Vagina (tissue), 2 donors: ENCODE measurements around the gene SLAIN1. TPM values are rescaled to one million over a fixed set of nuclear protein-coding genes. Genes with fewer than 3 reads are reported as not detected.

Source experiments
- DNase-seq, 2 donors: peaks; one replicate each; pipeline ENCODE4 v3.0.0-alpha.2; 2017; ENCODE audit errors: extremely low spot score in 2 of 2
- H3K27ac ChIP-seq: fragments of 200-600 bp; sonication (generic); one replicate; pipeline ENCODE4 v1.5.1; 2019
- H3K27me3 ChIP-seq: fragments of 200-600 bp; sonication (generic); one replicate; pipeline ENCODE4 v1.5.1; 2019
- H3K36me3 ChIP-seq, 2 donors: fragments of 200-600 bp; sonication (generic); one replicate each; pipeline ENCODE4 v1.5.1; 2017 to 2019
- H3K4me1 ChIP-seq: fragments of 200-600 bp; sonication (generic); one replicate; pipeline ENCODE4 v1.5.1; 2019
- H3K4me3 ChIP-seq, 2 donors: fragments of 200-600 bp; sonication (generic); 1 replicate in 1 of 2; 2 replicates in 1 of 2; pipeline ENCODE4 v1.5.1; 2016 to 2019
- H3K9me3 ChIP-seq: fragments of 200-600 bp; sonication (generic); one replicate; pipeline ENCODE4 v1.5.1; 2019
- POLR2A ChIP-seq, 2 donors: fragments of 450-650 bp; IDR thresholded peaks; one replicate each; pipeline ENCODE4 v1.6.1; 2017; ENCODE audit warnings: antibody characterized with exemption in 2 of 2, mild to moderate bottlenecking in 2 of 2, moderate library complexity in 2 of 2
- POLR2AphosphoS5 ChIP-seq, 2 donors: sonication (generic); formaldehyde crosslinking; IDR thresholded peaks; one replicate each; pipeline ENCODE4 v1.9.0; 2017; ENCODE audit warnings: antibody characterized with exemption in 2 of 2, mild to moderate bottlenecking in 2 of 2, low read depth in 1 of 2; ENCODE audit not compliant: insufficient read depth in 1 of 2
- intact Hi-C: fragments of 100-400 bp; cut with DNase I; formaldehyde crosslinking; loops from one replicate; pipeline ENCODE4 v1.15.1; 2023
- total RNA-seq: library from RNA; depleted of rRNA; stranded (reverse); fragments of >200 nt; gene quantifications from one replicate; pipeline ENCODE4 v1.2.3, GENCODE V29; 2016
- TF ChIP-seq, protein P1 (sequence below), 3 experiments: fragments of 450-650 bp in 2 of 3; fragments of 200-600 bp in 1 of 3; sonication (generic) in 1 of 3; IDR thresholded peaks; one replicate each; pipeline ENCODE4 v1.5.1; 2017 to 2019; ENCODE audit warnings: antibody characterized with exemption in 3 of 3, mild to moderate bottlenecking in 2 of 3, moderate library complexity in 2 of 3

The SLAIN1 gene
- total RNA-seq, 1 donor from 2014 or later = 2.2 TPM

DNA sequence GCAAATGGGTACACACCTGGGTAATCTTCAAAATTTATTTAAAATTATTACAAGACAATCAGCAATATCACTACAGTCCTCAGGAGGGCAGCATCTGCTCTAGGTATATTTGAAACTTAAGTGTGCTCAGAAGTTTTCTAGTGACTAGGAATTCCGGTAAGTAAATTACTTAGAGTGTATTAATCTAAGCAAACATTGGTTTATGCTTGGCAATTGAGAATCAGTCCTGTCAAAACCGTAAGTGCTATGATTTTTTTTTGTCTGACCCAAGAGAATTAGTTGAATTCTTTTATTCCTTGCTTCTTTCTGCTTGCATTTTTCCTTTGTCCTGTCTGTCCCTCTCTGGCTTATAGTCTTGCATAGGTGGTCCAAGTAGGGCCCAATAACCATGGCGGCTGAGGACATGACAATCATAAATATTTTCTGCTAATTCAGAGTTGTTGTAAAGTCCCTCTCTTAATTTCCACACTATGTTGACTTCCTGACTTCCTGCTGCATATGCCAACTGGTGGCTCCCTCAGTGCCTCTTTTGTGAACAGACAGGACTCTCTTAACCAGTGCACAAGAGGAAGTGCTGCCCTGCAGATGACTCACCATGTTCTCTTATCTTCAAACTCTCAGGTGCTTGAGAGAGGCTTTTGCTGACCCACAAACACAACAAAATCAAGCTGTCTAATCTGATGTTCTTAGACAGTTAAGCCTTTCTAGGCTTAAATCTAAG is 82.2 kb downstream of the SLAIN1 start:
- DNase-seq = no peak
- no peaks in the 10 kb centered on the region for H3K9me3 ChIP-seq
- H3K27ac ChIP-seq = no peak overlapping the region
- no peak for TF ChIP-seq POLR2AphosphoS5 (IDR thresholded peaks at IDR 0.05; ENCODE audit: insufficient read depth in 1 of 2, low read depth in 1 of 2)
- TF ChIP-seq, protein P1, sequence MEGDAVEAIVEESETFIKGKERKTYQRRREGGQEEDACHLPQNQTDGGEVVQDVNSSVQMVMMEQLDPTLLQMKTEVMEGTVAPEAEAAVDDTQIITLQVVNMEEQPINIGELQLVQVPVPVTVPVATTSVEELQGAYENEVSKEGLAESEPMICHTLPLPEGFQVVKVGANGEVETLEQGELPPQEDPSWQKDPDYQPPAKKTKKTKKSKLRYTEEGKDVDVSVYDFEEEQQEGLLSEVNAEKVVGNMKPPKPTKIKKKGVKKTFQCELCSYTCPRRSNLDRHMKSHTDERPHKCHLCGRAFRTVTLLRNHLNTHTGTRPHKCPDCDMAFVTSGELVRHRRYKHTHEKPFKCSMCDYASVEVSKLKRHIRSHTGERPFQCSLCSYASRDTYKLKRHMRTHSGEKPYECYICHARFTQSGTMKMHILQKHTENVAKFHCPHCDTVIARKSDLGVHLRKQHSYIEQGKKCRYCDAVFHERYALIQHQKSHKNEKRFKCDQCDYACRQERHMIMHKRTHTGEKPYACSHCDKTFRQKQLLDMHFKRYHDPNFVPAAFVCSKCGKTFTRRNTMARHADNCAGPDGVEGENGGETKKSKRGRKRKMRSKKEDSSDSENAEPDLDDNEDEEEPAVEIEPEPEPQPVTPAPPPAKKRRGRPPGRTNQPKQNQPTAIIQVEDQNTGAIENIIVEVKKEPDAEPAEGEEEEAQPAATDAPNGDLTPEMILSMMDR (IDR thresholded peaks at IDR 0.05) = peak in 2 of 3 experiments; percentile 11 to 78
- no peak for TF ChIP-seq POLR2A (IDR thresholded peaks at IDR 0.05)
- no peaks in the 10 kb centered on the region for H3K27me3 ChIP-seq
- intact Hi-C loops = loop anchor here (5.0 kb wide), 1 partner anchor 343 kb away; no protein-coding TSS in a partner anchor
- H3K4me3 ChIP-seq = no peak overlapping the region
- H3K36me3 ChIP-seq = no peaks in the 10 kb centered on the region
- no peaks in the 10 kb centered on the region for H3K4me1 ChIP-seq

DNA sequence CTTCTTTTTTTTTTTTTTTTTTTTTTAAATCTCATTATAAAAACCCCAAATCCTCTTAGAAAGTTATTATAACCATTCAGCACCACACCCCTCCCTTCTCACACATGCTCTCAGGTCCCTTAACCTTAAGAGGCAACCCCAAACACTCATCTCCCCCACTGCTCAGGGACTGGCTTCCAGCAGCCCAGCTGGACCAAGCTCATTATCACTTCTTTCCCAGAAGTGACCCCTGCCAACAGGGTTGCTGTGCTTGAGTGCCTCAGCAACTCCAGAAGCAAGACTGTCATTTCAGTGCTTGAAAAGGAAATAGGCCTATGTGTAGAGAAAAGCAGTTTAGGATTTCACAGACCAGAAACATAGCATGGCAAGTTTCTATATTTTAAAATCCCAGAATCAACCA is 84.3 kb downstream of the SLAIN1 start:
- H3K27ac ChIP-seq = no peak overlapping the region
- no peaks in the 10 kb centered on the region for H3K36me3 ChIP-seq
- H3K27me3 ChIP-seq = no peaks in the 10 kb centered on the region
- intact Hi-C loops = loop anchor here (5.0 kb wide), 1 partner anchor 340 kb away; no protein-coding TSS in a partner anchor
- DNase-seq = no peak
- no peak overlapping the region for H3K4me3 ChIP-seq
- no peaks in the 10 kb centered on the region for H3K9me3 ChIP-seq
- no peaks in the 10 kb centered on the region for H3K4me1 ChIP-seq
- TF ChIP-seq POLR2A (IDR thresholded peaks at IDR 0.05) = no peak
- TF ChIP-seq, protein P1 (IDR thresholded peaks at IDR 0.05) = no peak

DNA sequence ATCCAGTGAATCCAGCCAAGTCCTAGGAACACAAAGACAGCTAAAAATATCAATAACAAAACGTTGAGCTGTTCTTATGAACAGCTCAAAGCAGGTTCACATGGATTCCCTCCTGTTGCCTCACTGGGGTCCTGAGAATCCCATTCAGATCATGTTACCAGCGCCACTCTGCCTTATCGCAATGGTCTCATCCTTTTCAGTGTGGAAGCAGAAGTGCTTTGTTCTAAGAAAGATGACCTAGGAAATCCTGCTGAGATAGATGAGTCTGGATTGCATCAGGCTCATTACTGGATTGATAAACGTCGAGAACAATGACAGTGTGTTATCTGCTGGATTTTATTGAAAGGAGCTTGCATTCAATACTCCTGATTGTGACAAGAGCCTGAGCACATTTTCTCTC is 87.0 kb downstream of the SLAIN1 start:
- Histone ChIP-seq H3K27me3 (no peaks in the 10 kb centered on the region), H3K4me1 (no peaks in the 10 kb centered on the region), H3K4me3 (no peak overlapping the region), H3K27ac (no peak overlapping the region), H3K9me3 (no peaks in the 10 kb centered on the region), H3K36me3 (no peaks in the 10 kb centered on the region)
- no peak for DNase-seq
- intact Hi-C loops = loop anchor here (5.0 kb wide), 1 partner anchor 338 kb away; no protein-coding TSS in a partner anchor
- TF ChIP-seq, protein P1 (IDR thresholded peaks at IDR 0.05) = no peak
- TF ChIP-seq POLR2AphosphoS5 (IDR thresholded peaks at IDR 0.05; ENCODE audit: insufficient read depth in 1 of 2, low read depth in 1 of 2) (no peak), POLR2A (IDR thresholded peaks at IDR 0.05) (no peak)

DNA sequence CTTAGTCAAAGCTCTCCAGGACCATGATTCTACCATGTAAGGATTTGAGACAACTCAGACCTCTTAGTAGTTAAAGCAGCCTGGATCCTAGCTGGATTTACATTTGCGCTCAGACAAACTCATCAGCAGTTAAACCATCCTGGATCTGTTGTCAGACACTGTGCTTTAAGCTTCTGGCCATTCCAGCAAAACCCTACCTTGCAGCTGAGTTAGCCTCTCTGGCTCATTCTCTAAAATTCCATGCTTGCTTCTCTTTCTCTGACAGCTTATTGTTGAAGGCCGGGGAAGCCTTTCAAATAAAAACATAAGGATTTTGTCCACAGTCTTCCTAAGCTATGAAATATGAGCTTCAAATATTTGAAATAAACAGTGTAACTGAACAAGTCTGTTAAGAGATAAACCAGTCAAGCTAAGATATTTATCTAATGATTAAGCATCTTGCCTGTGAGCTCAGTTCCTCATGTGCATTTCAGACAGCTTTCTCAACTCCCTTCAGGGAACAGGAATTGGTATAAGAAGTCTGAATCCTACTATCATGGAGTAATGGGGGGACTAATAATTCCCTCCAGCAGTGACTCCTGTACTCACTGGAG is 89.3 kb downstream of the SLAIN1 start:
- H3K9me3 ChIP-seq = peaks cover 4% of the 10 kb centered on the region
- no peaks in the 10 kb centered on the region for H3K36me3 ChIP-seq
- no peak for TF ChIP-seq POLR2AphosphoS5 (IDR thresholded peaks at IDR 0.05; ENCODE audit: insufficient read depth in 1 of 2, low read depth in 1 of 2)
- TF ChIP-seq, protein P1 (IDR thresholded peaks at IDR 0.05) = no peak
- TF ChIP-seq POLR2A (IDR thresholded peaks at IDR 0.05) = no peak
- no peak overlapping the region for H3K27ac ChIP-seq
- H3K4me1 ChIP-seq = no peaks in the 10 kb centered on the region
- no peaks in the 10 kb centered on the region for H3K27me3 ChIP-seq
- no peak for DNase-seq
- no peak overlapping the region for H3K4me3 ChIP-seq
- intact Hi-C loops = no loop called here

DNA sequence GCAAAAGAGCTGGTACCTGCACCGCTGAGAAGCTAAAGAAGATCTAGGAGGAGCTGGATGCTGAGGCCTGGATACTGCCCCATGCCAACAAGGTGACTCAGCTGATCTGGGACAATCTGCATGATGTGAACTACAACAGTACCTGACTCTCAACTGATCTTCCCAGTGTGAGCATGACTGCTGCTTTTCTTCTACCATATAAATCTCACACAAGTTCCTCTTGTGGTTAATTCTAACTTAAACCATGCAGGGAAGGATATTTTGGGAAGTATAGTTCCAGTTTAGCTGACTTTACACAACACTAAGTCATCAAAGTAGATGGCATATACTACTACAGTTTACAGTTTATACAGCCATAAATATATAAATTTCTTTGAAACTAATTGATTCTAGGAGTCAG is 91.9 kb downstream of the SLAIN1 start:
- H3K27ac ChIP-seq = no peak overlapping the region
- no peak for DNase-seq
- TF ChIP-seq POLR2A (IDR thresholded peaks at IDR 0.05) = no peak
- no peak for TF ChIP-seq POLR2AphosphoS5 (IDR thresholded peaks at IDR 0.05; ENCODE audit: insufficient read depth in 1 of 2, low read depth in 1 of 2)
- TF ChIP-seq, protein P1 (IDR thresholded peaks at IDR 0.05) = no peak

More for the DNA sequence above, 91.9 kb downstream of the SLAIN1 start:
- H3K4me1 ChIP-seq = no peaks in the 10 kb centered on the region
- H3K27me3 ChIP-seq = no peaks in the 10 kb centered on the region
- intact Hi-C loops = no loop called here
- no peaks in the 10 kb centered on the region for H3K36me3 ChIP-seq
- no peak overlapping the region for H3K4me3 ChIP-seq
- H3K9me3 ChIP-seq = peaks cover 4% of the 10 kb centered on the region
